ENCODE data around the gene SCGN.

DNA sequence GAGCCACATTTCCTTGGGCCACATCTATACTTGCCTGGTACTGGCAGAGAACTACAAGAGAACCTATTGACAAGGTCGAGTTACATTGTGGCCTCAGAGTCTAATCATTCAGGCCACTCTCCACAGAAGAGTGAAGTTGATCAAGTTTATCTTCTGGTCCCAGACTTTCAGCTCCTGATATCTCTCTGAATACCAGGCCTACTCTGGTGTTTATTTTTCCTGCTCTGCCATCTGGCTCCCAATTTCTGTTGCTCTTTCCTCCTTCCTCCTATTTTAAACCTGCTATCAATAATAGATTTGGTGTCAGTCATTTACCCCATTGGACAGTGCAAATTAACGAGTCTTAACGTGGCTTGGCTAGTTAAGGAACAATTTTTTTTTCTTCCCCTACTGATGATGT, 46.6 kb downstream of the SCGN start:
- TF ChIP-seq, protein P1, sequence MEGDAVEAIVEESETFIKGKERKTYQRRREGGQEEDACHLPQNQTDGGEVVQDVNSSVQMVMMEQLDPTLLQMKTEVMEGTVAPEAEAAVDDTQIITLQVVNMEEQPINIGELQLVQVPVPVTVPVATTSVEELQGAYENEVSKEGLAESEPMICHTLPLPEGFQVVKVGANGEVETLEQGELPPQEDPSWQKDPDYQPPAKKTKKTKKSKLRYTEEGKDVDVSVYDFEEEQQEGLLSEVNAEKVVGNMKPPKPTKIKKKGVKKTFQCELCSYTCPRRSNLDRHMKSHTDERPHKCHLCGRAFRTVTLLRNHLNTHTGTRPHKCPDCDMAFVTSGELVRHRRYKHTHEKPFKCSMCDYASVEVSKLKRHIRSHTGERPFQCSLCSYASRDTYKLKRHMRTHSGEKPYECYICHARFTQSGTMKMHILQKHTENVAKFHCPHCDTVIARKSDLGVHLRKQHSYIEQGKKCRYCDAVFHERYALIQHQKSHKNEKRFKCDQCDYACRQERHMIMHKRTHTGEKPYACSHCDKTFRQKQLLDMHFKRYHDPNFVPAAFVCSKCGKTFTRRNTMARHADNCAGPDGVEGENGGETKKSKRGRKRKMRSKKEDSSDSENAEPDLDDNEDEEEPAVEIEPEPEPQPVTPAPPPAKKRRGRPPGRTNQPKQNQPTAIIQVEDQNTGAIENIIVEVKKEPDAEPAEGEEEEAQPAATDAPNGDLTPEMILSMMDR (conservative IDR thresholded peaks at IDR 0.05; ENCODE audit: low read length), result no peak
- TF ChIP-seq EZH2phosphoT487 (IDR thresholded peaks at IDR 0.05; ENCODE audit: borderline replicate concordance), result no peak

Measured in Loucy (cell line).